Type B pancreatic cell (in vitro differentiated cells): ENCODE data around the gene MAP1B. TPM values are rescaled to one million over a fixed set of nuclear protein-coding genes. Genes with fewer than 3 reads are reported as not detected.

ENCODE experiments used
- DNase-seq: peaks from one replicate; pipeline ENCODE4 v3.0.0; 2021; ENCODE audit warnings: mixed read lengths; ENCODE audit not compliant: unreplicated experiment; ENCODE audit errors: extremely low spot score
- H3K27ac Mint-ChIP-seq: 2 replicates; pipeline ENCODE4 v1.8.0; 2021; ENCODE audit warnings: mild to moderate bottlenecking, mixed read lengths
- H3K27me3 Mint-ChIP-seq: 2 replicates; pipeline ENCODE4 v1.8.0; 2021; ENCODE audit warnings: mixed read lengths
- H3K36me3 Mint-ChIP-seq: 2 replicates; pipeline ENCODE4 v1.8.0; 2021; ENCODE audit warnings: mixed read lengths
- H3K4me1 Mint-ChIP-seq: one replicate; pipeline ENCODE4 v1.8.0; 2021; ENCODE audit warnings: mixed read lengths; ENCODE audit not compliant: unreplicated experiment
- H3K4me3 Mint-ChIP-seq: 2 replicates; pipeline ENCODE4 v1.8.0; 2021; ENCODE audit warnings: mild to moderate bottlenecking, mixed read lengths
- H3K9me3 Mint-ChIP-seq: 2 replicates; pipeline ENCODE4 v1.8.0; 2021; ENCODE audit warnings: mixed read lengths
- long read RNA-seq: library from polyadenylated mRNA; unstranded; transcript quantifications from one replicate; pipeline ENCODE4 v2.0.0, GENCODE V29; 2020
- total RNA-seq: library from RNA; stranded (reverse); gene quantifications from 2 replicates; pipeline ENCODE4 v1.2.1, GENCODE V29; 2021; ENCODE audit warnings: low replicate concordance
- TF ChIP-seq, protein P1 (sequence below): fragments of 200-600 bp; sonication (generic); conservative IDR thresholded peaks from 2 replicates; pipeline ENCODE4 v1.5.0; 2021; ENCODE audit warnings: antibody characterized with exemption, mild to moderate bottlenecking

MAP1B gene
- 66.2 and 124 TPM in 2 replicates for total RNA-seq
- long read RNA-seq, partial matches to known transcripts = 461 of 487 reads
- long read RNA-seq, other reads (novel, unspliced or antisense) = 26 of 487 reads

DNA sequence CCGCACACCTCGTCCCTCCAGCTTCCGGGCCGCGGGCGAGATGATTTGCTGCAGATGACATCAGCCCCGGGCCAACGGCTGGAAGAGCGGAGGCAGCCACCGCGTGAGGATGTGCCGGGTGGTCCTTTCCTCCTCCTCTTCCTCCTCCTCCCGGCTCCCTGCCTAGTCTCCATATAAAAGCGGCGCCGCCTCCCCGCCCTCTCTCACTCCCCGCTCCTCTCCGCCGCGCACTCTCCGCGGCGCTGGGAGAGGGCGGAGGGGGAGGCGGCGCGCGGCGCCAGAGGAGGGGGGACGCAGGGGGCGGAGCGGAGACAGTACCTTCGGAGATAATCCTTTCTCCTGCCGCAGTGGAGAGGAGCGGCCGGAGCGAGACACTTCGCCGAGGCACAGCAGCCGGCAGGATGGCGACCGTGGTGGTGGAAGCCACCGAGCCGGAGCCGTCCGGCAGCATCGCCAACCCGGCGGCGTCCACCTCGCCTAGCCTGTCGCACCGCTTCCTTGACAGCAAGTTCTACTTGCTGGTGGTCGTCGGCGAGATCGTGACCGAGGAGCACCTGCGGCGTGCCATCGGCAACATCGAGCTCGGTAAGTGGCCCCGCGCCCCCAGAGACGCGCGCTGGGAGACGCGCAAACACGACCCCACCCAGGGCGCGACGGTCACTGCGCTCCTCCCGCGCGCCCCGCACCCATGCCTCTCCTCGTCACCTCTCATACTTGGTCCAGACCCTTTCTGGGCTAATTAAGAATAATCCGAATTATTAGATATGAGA lies at the start of gene MAP1B:
MAP1B (plus strand) TSS at position 345 of the 770 bp plus-strand sequence; CDS start at position 402, 57 bp downstream.
- H3K36me3 Mint-ChIP-seq = no peaks in the 10 kb centered on the region
- peaks cover 17% of the 10 kb centered on the region for H3K27me3 Mint-ChIP-seq
- peak within 1 kb of the TSS; percentile 91 for H3K4me3 Mint-ChIP-seq
- peak; percentile 83 for DNase-seq
- H3K9me3 Mint-ChIP-seq = no peaks in the 10 kb centered on the region
- TF ChIP-seq, protein P1, sequence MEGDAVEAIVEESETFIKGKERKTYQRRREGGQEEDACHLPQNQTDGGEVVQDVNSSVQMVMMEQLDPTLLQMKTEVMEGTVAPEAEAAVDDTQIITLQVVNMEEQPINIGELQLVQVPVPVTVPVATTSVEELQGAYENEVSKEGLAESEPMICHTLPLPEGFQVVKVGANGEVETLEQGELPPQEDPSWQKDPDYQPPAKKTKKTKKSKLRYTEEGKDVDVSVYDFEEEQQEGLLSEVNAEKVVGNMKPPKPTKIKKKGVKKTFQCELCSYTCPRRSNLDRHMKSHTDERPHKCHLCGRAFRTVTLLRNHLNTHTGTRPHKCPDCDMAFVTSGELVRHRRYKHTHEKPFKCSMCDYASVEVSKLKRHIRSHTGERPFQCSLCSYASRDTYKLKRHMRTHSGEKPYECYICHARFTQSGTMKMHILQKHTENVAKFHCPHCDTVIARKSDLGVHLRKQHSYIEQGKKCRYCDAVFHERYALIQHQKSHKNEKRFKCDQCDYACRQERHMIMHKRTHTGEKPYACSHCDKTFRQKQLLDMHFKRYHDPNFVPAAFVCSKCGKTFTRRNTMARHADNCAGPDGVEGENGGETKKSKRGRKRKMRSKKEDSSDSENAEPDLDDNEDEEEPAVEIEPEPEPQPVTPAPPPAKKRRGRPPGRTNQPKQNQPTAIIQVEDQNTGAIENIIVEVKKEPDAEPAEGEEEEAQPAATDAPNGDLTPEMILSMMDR = no peak
- H3K4me1 Mint-ChIP-seq = peaks cover 31% of the 10 kb centered on the region
- H3K27ac Mint-ChIP-seq = peak within 1 kb of the TSS; percentile 82

- H3K27me3 Mint-ChIP-seq = peaks cover 31% of the 10 kb centered on the region
- no peak overlapping the region for H3K27ac Mint-ChIP-seq
These were observed 49.5 kb upstream of the MAP1B start for GRCh38 chr5:72057816-72058215.

DNA sequence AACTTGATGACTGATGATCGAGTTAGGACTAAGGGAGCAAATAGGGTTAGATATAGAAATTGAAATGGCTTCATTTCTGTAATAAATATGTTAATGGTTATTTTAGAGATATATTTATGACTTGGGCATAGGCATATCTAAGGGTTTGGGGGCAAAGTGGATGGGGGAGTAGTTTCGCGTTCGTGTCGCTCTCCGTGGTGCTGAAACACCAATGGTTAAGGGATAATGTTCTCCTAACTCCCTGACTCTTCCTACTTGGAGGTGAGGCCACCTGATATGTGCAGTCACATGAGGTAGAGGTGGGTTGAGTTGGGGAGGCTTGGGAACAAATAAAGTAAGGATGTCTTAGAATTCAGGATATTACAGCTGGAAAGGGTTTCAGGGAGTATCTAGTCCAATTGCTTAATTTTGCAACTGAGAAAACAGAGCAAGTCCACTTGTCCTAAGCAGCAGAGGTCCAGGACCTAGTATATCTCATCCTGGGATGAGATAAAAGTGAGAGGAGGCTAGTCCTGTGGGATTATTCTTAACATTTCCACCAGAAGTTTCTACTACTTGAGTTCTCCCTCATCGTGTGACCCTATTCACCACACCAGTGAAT lies 44.0 kb upstream of the MAP1B start:
- TF ChIP-seq, protein P1 = no peak
- H3K27ac Mint-ChIP-seq = no peak overlapping the region
- peaks cover 19% of the 10 kb centered on the region for H3K4me1 Mint-ChIP-seq
- no peaks in the 10 kb centered on the region for H3K9me3 Mint-ChIP-seq
- H3K4me3 Mint-ChIP-seq = no peak overlapping the region
- H3K36me3 Mint-ChIP-seq = no peaks in the 10 kb centered on the region
- peaks cover 9% of the 10 kb centered on the region for H3K27me3 Mint-ChIP-seq
- no peak for DNase-seq

More at GRCh38 chr5:72057816-72058215, 49.5 kb upstream of the MAP1B start:
- no peak for DNase-seq
- Mint-ChIP-seq H3K4me1 (no peaks in the 10 kb centered on the region), H3K9me3 (no peaks in the 10 kb centered on the region), H3K36me3 (no peaks in the 10 kb centered on the region), H3K4me3 (no peak overlapping the region)
- TF ChIP-seq, protein P1 = no peak

DNA sequence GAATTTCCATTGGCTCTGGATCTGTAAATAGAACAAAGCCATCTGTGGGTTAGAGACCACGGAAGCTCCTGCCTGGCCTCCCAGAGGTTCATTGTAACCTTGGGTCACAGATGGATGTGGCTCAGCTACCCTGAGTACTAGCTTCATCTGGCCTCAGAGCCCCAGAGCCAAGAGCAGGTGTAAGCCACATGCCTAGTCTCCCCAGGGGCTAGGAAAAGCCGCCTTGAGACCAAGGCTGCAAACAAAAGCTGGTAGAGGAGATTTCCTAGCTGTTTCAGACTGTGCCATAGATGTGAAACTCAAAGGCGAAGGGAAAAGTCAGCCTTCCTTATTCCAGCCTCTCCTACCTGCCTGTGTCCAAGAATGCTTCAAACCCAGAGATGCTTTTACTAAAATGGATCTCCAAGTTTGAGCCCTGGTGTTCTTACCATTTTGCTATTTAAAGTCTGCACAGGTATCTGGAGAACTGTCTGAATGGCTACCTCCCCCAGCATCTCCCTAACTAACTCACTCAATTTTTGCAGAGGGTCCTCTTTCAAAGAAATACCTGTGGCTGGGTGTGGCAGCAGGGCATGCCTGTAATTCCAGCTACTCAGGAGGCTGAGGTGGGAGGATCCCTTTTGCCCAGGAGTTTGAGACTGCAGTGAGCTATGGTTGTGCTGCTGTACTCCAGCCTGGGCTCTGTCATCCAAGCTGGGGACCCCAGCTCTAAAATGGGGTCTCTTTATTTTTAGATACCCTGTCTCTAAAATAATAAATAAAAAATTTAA lies 42.3 kb upstream of the MAP1B start:
- Mint-ChIP-seq H3K9me3 (no peaks in the 10 kb centered on the region), H3K27me3 (no peaks in the 10 kb centered on the region), H3K27ac (no peak overlapping the region), H3K36me3 (no peaks in the 10 kb centered on the region), H3K4me1 (peaks cover 20% of the 10 kb centered on the region), H3K4me3 (no peak overlapping the region)
- TF ChIP-seq, protein P1 = no peak
- no peak for DNase-seq

GRCh38 chr5:72065751-72066255 lies 41.5 kb upstream of the MAP1B start:
- Mint-ChIP-seq H3K36me3 (no peaks in the 10 kb centered on the region), H3K27ac (peak overlapping the region; percentile 70), H3K4me3 (peak overlapping the region; percentile 56), H3K9me3 (no peaks in the 10 kb centered on the region), H3K4me1 (peaks cover 20% of the 10 kb centered on the region), H3K27me3 (no peaks in the 10 kb centered on the region)
- DNase-seq = no peak
- TF ChIP-seq, protein P1 = no peak
